Choroid plexus epithelial cell (primary cell): ENCODE measurements around the gene DNAJC8.

Experiments
- DNase-seq: peaks from one replicate; pipeline ENCODE4 v3.0.0-alpha.2; 2010; ENCODE audit warnings: low read depth
- H3K4me3 ChIP-seq: 2 replicates; pipeline ENCODE4 v1.5.1; 2011; ENCODE audit warnings: low read depth, mild to moderate bottlenecking, control low read depth, low read length, moderate library complexity
- CTCF ChIP-seq: conservative IDR thresholded peaks from 2 replicates; pipeline ENCODE4 v1.5.1; 2011; ENCODE audit warnings: low read depth, mild to moderate bottlenecking, control low read depth, inconsistent platforms, low read length, moderate library complexity

Gene DNAJC8

GRCh38 chr1:28195780-28196179 lies 37.0 kb downstream of the DNAJC8 start:
- no peak for TF ChIP-seq CTCF
- DNase-seq: no peak
- no peak overlapping the region for H3K4me3 ChIP-seq

- TF ChIP-seq CTCF: no peak
- no peak for DNase-seq
- no peak overlapping the region for H3K4me3 ChIP-seq
Observed at GRCh38 chr1:28194326-28195035, 38.3 kb downstream of the DNAJC8 start.

- no peak for DNase-seq
- H3K4me3 ChIP-seq: no peak overlapping the region
- no peak for TF ChIP-seq CTCF
Observed at GRCh38 chr1:28193701-28194161, 39.1 kb downstream of the DNAJC8 start.

- no peak for TF ChIP-seq CTCF
Observed at GRCh38 chr1:28190996-28191645, 41.7 kb downstream of the DNAJC8 start.

GRCh38 chr1:28190337-28190979 lies 42.4 kb downstream of the DNAJC8 start:
- TF ChIP-seq CTCF: no peak
- no peak for DNase-seq
- no peak overlapping the region for H3K4me3 ChIP-seq

More at GRCh38 chr1:28190996-28191645, 41.7 kb downstream of the DNAJC8 start:
- H3K4me3 ChIP-seq: no peak overlapping the region
- DNase-seq: no peak

GRCh38 chr1:28185071-28185470 lies 47.8 kb downstream of the DNAJC8 start:
- no peak overlapping the region for H3K4me3 ChIP-seq
- no peak for TF ChIP-seq CTCF

More at GRCh38 chr1:28185071-28185470, 47.8 kb downstream of the DNAJC8 start:
- DNase-seq: no peak
